NB4 (cell line): ENCODE results near the gene LMO2.

Source experiments
- DNase-seq: peaks from one replicate; pipeline ENCODE4 v3.0.0; 2010; ENCODE audit warnings: low read depth
- H3K4me3 ChIP-seq: one replicate; pipeline ENCODE4 v1.5.1; 2011; ENCODE audit warnings: mild to moderate bottlenecking, low read depth, low read length, moderate library complexity
- CTCF ChIP-seq: IDR thresholded peaks from one replicate; pipeline ENCODE4 v1.5.1; 2012; ENCODE audit warnings: low read depth, low read length
- MYC ChIP-seq: IDR thresholded peaks from 2 replicates; pipeline ENCODE4 v1.6.1; 2011; ENCODE audit warnings: low read depth, low read length
- POLR2A ChIP-seq: IDR thresholded peaks from 2 replicates; pipeline ENCODE4 v1.6.1; 2011; ENCODE audit warnings: mild to moderate bottlenecking; ENCODE audit not compliant: insufficient read length; ENCODE audit errors: extremely low read depth
- TF ChIP-seq, protein P1 (sequence below): IDR thresholded peaks from 2 replicates; pipeline ENCODE4 v1.6.1; 2011; ENCODE audit warnings: low read depth, low read length

The LMO2 gene

GRCh38 chr11:33861386-33861785 is 30.5 kb downstream of the LMO2 start:
- no peak overlapping the region for H3K4me3 ChIP-seq
- no peak for TF ChIP-seq CTCF
- no peak for TF ChIP-seq POLR2A
- TF ChIP-seq, protein P1, sequence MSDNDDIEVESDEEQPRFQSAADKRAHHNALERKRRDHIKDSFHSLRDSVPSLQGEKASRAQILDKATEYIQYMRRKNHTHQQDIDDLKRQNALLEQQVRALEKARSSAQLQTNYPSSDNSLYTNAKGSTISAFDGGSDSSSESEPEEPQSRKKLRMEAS = no peak
- TF ChIP-seq MYC = no peak
- no peak for DNase-seq

DNA sequence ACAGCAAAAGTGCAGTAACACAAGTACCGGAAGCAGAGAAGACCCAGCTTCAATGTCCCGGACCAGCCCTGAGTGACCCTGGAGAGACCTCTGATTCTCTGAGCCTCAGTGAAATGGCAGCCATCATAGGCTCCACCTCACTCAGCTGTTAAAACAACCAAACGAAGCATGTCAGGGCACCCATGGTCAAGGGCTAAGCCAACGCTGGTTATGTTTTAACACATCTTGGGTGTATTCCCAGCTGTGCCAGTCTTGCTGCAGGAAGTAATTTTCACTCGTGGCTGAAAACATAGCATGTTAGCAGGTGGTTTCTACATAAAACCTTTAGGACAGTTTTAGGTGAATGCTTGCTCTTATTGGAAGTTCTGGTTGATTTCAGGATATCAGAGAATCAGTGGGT is 30.9 kb downstream of the LMO2 start:
- no peak for DNase-seq
- no peak overlapping the region for H3K4me3 ChIP-seq
- TF ChIP-seq, protein P1 = no peak
- TF ChIP-seq CTCF (no peak), POLR2A (no peak), MYC (no peak)

DNA sequence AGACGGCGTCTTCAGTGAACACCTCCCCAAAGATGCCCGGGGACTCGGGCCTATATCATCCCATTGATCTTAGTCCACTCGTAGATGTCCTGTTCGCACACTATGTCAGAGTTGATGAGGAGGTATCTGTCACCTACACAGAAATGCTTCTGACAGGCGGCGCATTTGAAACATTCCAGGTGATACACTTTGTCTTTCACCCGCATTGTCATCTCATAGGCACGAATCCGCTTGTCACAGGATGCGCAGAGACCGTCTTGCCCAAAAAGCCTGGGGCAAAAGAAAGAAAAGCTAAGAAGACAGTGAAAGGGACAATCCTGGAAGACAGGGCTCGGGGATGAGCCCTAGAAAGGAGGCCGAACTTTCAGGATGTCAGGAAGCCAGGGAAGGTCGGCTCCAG is 32.6 kb downstream of the LMO2 start:
- no peak for TF ChIP-seq CTCF
- TF ChIP-seq, protein P1 = no peak
- TF ChIP-seq MYC = no peak
- TF ChIP-seq POLR2A = no peak
- no peak overlapping the region for H3K4me3 ChIP-seq

DNA sequence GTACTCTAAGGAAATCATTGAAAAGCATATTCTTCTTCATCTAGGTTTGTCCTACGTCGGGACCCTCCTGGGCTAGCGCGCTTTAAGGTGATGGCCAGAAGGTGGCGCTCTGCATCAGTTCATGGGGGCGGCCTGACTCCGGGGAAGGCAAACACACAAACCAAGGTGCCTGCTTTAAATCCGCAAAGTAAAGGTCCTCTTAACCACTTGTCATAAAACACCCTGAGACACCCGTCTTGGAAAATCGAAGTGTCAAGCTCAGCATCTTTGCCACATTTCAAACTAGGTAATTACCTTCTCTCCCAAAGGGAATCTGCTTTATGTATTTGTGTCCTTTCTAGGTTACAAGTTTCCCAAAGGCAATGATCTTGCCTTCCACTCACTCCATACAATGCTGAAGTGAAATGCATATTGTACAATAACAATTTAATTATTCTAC is 33.9 kb downstream of the LMO2 start:
- TF ChIP-seq POLR2A (no peak), MYC (peak; percentile 34; the same call in 1 of the 2 replicates), CTCF (peak; percentile 90)
- TF ChIP-seq, protein P1 = no peak
- peak; percentile 85 for DNase-seq

More for the DNA sequence above, 32.6 kb downstream of the LMO2 start:
- DNase-seq = no peak

GRCh38 chr11:33855500-33855899 is 36.4 kb downstream of the LMO2 start:
- DNase-seq = no peak
- H3K4me3 ChIP-seq = no peak overlapping the region
- TF ChIP-seq POLR2A (no peak), CTCF (no peak), MYC (no peak)
- TF ChIP-seq, protein P1 = no peak

More for the DNA sequence above, 33.9 kb downstream of the LMO2 start:
- no peak overlapping the region for H3K4me3 ChIP-seq
